ENCODE measurements around the gene RELN. TPM values are rescaled to one million over a fixed set of nuclear protein-coding genes. Genes with fewer than 3 reads are reported as not detected.

Gene RELN
- total and polyA plus RNA-seq, 3 donors from 2014 or later, result 3.8 to 5.8 (median 5.2) TPM

GRCh38 chr7:103437623-103438022, 551.8 kb downstream of the RELN start:
- Histone ChIP-seq H3K4me1 (no peaks in the 10 kb centered on the region), H3K27ac (no peak overlapping the region), H3K36me3 (ENCODE audit: low read depth, missing control alignments) (no peaks in the 10 kb centered on the region), H3K9me3 (no peaks in the 10 kb centered on the region), H3K4me3 (no peak overlapping the region), H3K27me3 (no peaks in the 10 kb centered on the region)
- DNase-seq, result no peak
- WGBS, 2 donors, result 89 to 91% methylated on average over 1 of the region's 1 CpG
- intact Hi-C loops (cut with DNase I; ENCODE audit: low total_unique reads), result no loop called here
- TF ChIP-seq CTCF (IDR thresholded peaks at IDR 0.05) (no peak), POLR2A (IDR thresholded peaks at IDR 0.05) (no peak)

GRCh38 chr7:103432712-103433111, 556.7 kb downstream of the RELN start:
- 78 to 90% methylated on average over 1 of the region's 1 CpG for WGBS, 2 donors
- no peaks in the 10 kb centered on the region for H3K27me3 ChIP-seq
- H3K4me3 ChIP-seq, result no peak overlapping the region
- intact Hi-C loops (cut with DNase I; ENCODE audit: low total_unique reads), result no loop called here
- no peaks in the 10 kb centered on the region for H3K4me1 ChIP-seq
- H3K27ac ChIP-seq, result no peak overlapping the region
- no peaks in the 10 kb centered on the region for H3K36me3 ChIP-seq (ENCODE audit: low read depth, missing control alignments)
- H3K9me3 ChIP-seq, result no peaks in the 10 kb centered on the region
- no peak for DNase-seq
- TF ChIP-seq POLR2A (IDR thresholded peaks at IDR 0.05) (no peak), CTCF (IDR thresholded peaks at IDR 0.05) (no peak)

GRCh38 chr7:103425177-103425576, 564.3 kb downstream of the RELN start:
- DNase-seq, result no peak
- intact Hi-C loops (cut with DNase I; ENCODE audit: low total_unique reads), result no loop called here
- WGBS, 2 donors, result 56 to 67% methylated on average over 1 of the region's 1 CpG

GRCh38 chr7:103423467-103424179, 565.8 kb downstream of the RELN start:
- no peaks in the 10 kb centered on the region for H3K9me3 ChIP-seq
- no peaks in the 10 kb centered on the region for H3K4me1 ChIP-seq
- H3K27me3 ChIP-seq, result no peaks in the 10 kb centered on the region
- TF ChIP-seq CTCF (IDR thresholded peaks at IDR 0.05) (no peak), POLR2A (IDR thresholded peaks at IDR 0.05) (no peak)
- 84 to 85% methylated on average over 3 of the region's 3 CpGs for WGBS, 2 donors
- no peak overlapping the region for H3K4me3 ChIP-seq
- no peak overlapping the region for H3K27ac ChIP-seq
- intact Hi-C loops (cut with DNase I; ENCODE audit: low total_unique reads), result no loop called here
- H3K36me3 ChIP-seq (ENCODE audit: low read depth, missing control alignments), result no peaks in the 10 kb centered on the region
- DNase-seq, result no peak

More at GRCh38 chr7:103425177-103425576, 564.3 kb downstream of the RELN start:
- no peak overlapping the region for H3K4me3 ChIP-seq
- no peaks in the 10 kb centered on the region for H3K27me3 ChIP-seq
- H3K27ac ChIP-seq, result no peak overlapping the region
- no peak for TF ChIP-seq CTCF (IDR thresholded peaks at IDR 0.05)
- no peak for TF ChIP-seq POLR2A (IDR thresholded peaks at IDR 0.05)
- H3K9me3 ChIP-seq, result no peaks in the 10 kb centered on the region
- no peaks in the 10 kb centered on the region for H3K4me1 ChIP-seq
- no peaks in the 10 kb centered on the region for H3K36me3 ChIP-seq (ENCODE audit: low read depth, missing control alignments)

Small RNAs within 50 kb of the gene (small RNA-seq; reads per million reads assigned to genes)
- 0 reads per million in 2 donors for gene RF00019

Other genes starting within 250 kb of the RELN start
- gene ORC5, start 218.4 kb upstream of the RELN start, total RNA-seq, result 100 to 1,000 TPM in 1 of 2 donors, 10 to 100 TPM in 1; 36.9 to 107 TPM
- gene ORC5, start 218.4 kb upstream of the RELN start, polyA plus RNA-seq (ENCODE audit: insufficient read depth, low read depth, low replicate concordance), result 36.5 TPM

Data from testis (tissue), 3 donors.